SK-N-MC (cell line): ENCODE measurements around the gene IZUMO1.

Experiments used
- DNase-seq: peaks from one replicate; pipeline ENCODE4 v3.0.0-alpha.2; 2011; ENCODE audit warnings: low read depth, low spot score
- H3K27ac ChIP-seq: fragments of 200-600 bp; sonication (generic); 2 replicates; pipeline ENCODE4 v1.5.1; 2016; ENCODE audit warnings: mixed run types
- H3K36me3 ChIP-seq: fragments of 200-600 bp; sonication (generic); 2 replicates; pipeline ENCODE4 v1.6.1; 2017; ENCODE audit warnings: antibody characterized with exemption, low read length, mixed read lengths; ENCODE audit not compliant: insufficient read depth
- H3K4me3 ChIP-seq: fragments of 200-600 bp; sonication (generic); 2 replicates; pipeline ENCODE4 v1.5.1; 2016
- H3K9ac ChIP-seq: fragments of 200-600 bp; sonication (generic); 2 replicates; pipeline ENCODE4 v1.8.0; 2017; ENCODE audit warnings: mixed run types, mixed read lengths; ENCODE audit not compliant: insufficient read length
- H3K9me3 ChIP-seq: fragments of 200-600 bp; sonication (generic); 2 replicates; pipeline ENCODE4 v1.6.1; 2017; ENCODE audit warnings: low read depth, mild to moderate bottlenecking, antibody characterized with exemption, low read length, moderate library complexity, mixed read lengths
- EZH2 ChIP-seq: fragments of 200-600 bp; sonication (generic); IDR thresholded peaks from one replicate; pipeline ENCODE4 v1.6.1; 2017; ENCODE audit warnings: antibody characterized with exemption
- FOXP2 ChIP-seq: optimal IDR thresholded peaks from 2 replicates; pipeline ENCODE3; 2011; ENCODE audit warnings: mild to moderate bottlenecking, moderate library complexity; ENCODE audit not compliant: insufficient read depth; ENCODE audit errors: extremely low read length, control extremely low read depth
- POLR2AphosphoS5 ChIP-seq: IDR thresholded peaks from 2 replicates; pipeline ENCODE4 v1.6.1; 2012; ENCODE audit warnings: mild to moderate bottlenecking, low read depth, low read length, borderline replicate concordance

The IZUMO1 gene

DNA sequence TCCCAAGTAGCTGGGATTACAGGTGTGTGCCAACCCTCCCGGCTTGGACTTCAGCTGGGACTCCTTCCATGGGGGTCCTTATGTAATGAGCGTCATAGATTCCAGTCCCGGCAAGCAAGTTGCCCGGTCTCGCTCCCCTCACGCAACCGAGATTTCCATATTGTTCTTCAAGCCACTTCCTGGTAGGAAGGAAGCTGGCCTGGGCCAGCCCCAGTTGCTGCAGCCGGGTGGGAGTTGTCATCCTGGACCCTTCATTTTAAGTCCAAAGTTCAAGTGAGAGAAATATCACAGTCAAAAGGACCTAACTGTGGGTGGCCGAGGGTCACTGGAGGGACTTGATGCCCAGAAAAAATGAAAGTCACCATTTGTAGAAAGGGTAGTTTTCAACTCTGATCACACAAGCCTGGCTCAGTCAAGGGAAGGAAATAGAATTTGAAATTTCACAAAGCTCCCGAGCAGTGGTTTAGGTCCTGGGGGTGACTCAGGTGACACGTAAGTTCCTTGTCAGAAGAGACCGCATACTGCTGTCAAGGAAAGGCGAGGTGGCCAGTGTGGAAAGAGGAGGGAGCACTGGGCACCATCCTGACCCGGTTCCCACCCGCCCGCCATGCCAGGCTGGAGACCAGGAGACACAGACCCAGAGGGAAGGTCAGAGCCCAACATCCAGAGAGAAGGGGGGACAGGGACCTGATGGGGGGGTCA lies 13.9 kb upstream of the IZUMO1 start:
- H3K36me3 ChIP-seq = no peaks in the 10 kb centered on the region
- no peak overlapping the region for H3K9ac ChIP-seq
- no peak overlapping the region for H3K4me3 ChIP-seq
- H3K9me3 ChIP-seq = no peaks in the 10 kb centered on the region
- DNase-seq = no peak
- TF ChIP-seq POLR2AphosphoS5 (no peak), FOXP2 (no peak), EZH2 (no peak)
- H3K27ac ChIP-seq = no peak overlapping the region

DNA sequence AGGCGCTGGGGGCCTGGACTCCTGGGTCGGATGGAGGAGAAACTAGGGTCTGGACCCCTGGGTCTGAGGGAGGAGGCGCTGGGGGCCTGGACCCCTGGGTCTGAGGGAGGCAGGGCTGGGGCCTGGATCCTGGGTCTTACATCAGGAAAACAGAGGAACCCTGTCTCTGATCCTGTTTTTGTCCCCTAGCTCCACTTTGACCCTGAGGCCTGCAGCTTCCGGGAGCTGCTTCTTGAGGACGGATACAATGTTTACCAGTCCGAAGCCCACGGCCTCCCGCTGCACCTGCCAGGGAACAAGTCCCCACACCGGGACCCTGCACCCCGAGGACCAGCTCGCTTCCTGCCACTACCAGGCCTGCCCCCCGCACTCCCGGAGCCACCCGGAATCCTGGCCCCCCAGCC lies 11.0 kb upstream of the IZUMO1 start:
- H3K4me3 ChIP-seq = no peak overlapping the region
- no peaks in the 10 kb centered on the region for H3K9me3 ChIP-seq
- H3K36me3 ChIP-seq = no peaks in the 10 kb centered on the region
- TF ChIP-seq EZH2 (no peak), FOXP2 (no peak), POLR2AphosphoS5 (no peak)
- no peak overlapping the region for H3K9ac ChIP-seq
- DNase-seq = no peak
- H3K27ac ChIP-seq = no peak overlapping the region

- Histone ChIP-seq H3K9me3 (no peaks in the 10 kb centered on the region), H3K36me3 (no peaks in the 10 kb centered on the region), H3K9ac (no peak overlapping the region), H3K27ac (no peak overlapping the region), H3K4me3 (no peak overlapping the region)
- no peak for DNase-seq
- TF ChIP-seq POLR2AphosphoS5 (no peak), EZH2 (no peak), FOXP2 (no peak)
Measured at GRCh38 chr19:48757089-48757675, 10.5 kb upstream of the IZUMO1 start.

DNA sequence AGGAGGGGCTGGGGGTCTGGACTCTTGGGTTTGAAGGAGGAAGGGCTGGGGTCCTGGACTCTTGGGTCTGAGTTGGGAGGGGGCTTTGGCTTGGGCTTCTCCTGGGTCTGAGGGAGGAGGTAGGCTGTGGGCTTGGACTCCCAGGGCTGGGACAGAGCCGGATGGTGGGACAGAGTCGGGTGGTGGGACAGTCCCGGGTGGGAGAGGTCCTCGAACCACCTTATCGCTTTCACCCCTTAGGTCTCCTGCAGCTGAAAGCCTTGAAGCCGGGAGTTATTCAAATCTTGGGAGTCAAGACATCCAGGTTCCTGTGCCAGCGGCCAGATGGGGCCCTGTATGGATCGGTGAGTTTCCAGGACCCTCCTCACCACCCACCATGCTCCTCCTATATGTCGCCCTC lies 10.0 kb upstream of the IZUMO1 start:
- Histone ChIP-seq H3K36me3 (no peaks in the 10 kb centered on the region), H3K27ac (no peak overlapping the region), H3K4me3 (no peak overlapping the region), H3K9me3 (no peaks in the 10 kb centered on the region), H3K9ac (no peak overlapping the region)
- TF ChIP-seq EZH2 (no peak), FOXP2 (no peak), POLR2AphosphoS5 (no peak)
- DNase-seq = no peak

GRCh38 chr19:48756212-48756611 lies 9.5 kb upstream of the IZUMO1 start:
- Histone ChIP-seq H3K9me3 (no peaks in the 10 kb centered on the region), H3K9ac (no peak overlapping the region), H3K27ac (no peak overlapping the region), H3K36me3 (no peaks in the 10 kb centered on the region), H3K4me3 (no peak overlapping the region)
- no peak for DNase-seq
- TF ChIP-seq POLR2AphosphoS5 (no peak), EZH2 (no peak), FOXP2 (no peak)

DNA sequence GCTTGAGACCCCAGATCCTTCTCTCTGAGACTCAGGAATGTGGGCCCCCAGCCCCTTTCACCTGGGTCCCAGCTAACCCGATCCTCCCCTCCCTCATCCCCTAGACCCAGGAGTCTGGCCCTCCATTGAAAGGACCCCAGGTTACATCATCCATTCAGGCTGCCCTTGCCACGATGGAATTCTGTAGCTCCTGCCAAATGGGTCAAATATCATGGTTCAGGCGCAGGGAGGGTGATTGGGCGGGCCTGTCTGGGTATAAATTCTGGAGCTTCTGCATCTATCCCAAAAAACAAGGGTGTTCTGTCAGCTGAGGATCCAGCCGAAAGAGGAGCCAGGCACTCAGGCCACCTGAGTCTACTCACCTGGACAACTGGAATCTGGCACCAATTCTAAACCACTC lies 9.1 kb upstream of the IZUMO1 start:
- no peaks in the 10 kb centered on the region for H3K9me3 ChIP-seq
- no peaks in the 10 kb centered on the region for H3K36me3 ChIP-seq
- TF ChIP-seq EZH2 (no peak), FOXP2 (no peak), POLR2AphosphoS5 (no peak)
- DNase-seq = no peak
- no peak overlapping the region for H3K9ac ChIP-seq
- no peak overlapping the region for H3K4me3 ChIP-seq
- no peak overlapping the region for H3K27ac ChIP-seq

GRCh38 chr19:48755084-48755641 lies 8.5 kb upstream of the IZUMO1 start, which contains the start of gene FGF21:
Gene FGF21, plus strand, starts transcription at chr19:48755524. Its CDS starts 713 bp downstream, at chr19:48756237.
- H3K36me3 ChIP-seq = no peaks in the 10 kb centered on the region
- TF ChIP-seq FOXP2 (no peak), EZH2 (no peak), POLR2AphosphoS5 (no peak)
- no peaks in the 10 kb centered on the region for H3K9me3 ChIP-seq
- no peak within 1 kb of the TSS for H3K4me3 ChIP-seq
- no peak within 1 kb of the TSS for H3K27ac ChIP-seq
- DNase-seq = no peak
- H3K9ac ChIP-seq = no peak within 1 kb of the TSS

DNA sequence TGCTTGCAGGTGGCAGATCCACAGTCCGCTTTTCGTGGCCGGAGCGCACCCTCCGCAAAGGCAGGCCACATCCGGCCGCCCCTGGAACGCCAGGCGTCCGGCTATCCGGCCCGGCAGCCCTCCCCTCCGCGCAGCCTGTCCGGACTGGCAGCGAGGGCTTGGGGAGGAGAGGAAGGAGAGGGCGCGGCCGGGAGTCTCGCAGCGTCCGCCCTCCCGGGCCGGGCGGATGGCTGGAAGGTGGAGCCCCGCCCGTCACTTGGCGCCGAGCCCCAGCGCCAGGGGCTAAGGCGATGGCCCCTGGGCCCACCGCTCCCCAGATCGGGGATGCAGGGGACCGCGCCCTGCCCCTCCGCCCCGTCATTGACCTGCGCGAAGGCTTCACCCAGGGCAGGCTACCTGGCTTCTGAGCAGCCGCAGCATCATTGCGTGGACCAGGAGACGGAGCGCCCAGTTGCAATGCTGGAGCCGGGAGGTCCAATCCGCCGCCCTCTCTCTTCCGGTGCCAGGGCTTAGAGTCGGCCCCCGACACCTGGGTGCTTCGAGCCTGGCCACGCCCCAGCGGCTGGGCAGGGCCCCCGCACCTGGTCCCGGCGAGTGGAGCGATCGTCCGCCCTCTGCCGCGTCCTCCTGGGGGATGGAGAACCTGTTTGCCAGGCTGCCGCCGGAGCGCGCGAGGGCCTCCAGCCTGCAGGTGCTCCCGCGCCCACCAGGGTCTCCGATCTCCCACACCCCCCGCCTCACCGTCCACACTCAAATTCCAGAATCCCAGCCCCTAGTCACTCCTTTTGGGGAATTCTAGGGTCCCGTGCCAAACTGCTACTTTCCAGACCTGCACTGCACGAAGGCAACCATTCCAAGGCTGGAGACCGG lies 6.0 kb upstream of the IZUMO1 start, which contains the start of gene FUT1:
Gene FUT1 (minus strand): TSS at position 146 of the 870 bp plus-strand sequence. CDS start 1,360 bp downstream, outside the sequence.
- Histone ChIP-seq H3K27ac (no peak within 1 kb of the TSS), H3K36me3 (no peaks in the 10 kb centered on the region), H3K9me3 (no peaks in the 10 kb centered on the region), H3K4me3 (no peak within 1 kb of the TSS), H3K9ac (no peak within 1 kb of the TSS)
- DNase-seq = no peak
- TF ChIP-seq POLR2AphosphoS5 (no peak), FOXP2 (no peak), EZH2 (no peak)
